Activated T-cell treated with anti-CD3 and anti-CD28 coated beads for 24 hours (primary cell): Measurements from ENCODE around the gene E2F1.
A peak's percentile ranks its signal among the peaks of the same experiment; 100 is the strongest.

Experiments
- DNase-seq: peaks from one replicate; pipeline ENCODE4 v3.0.0-alpha.2; 2020; ENCODE audit warnings: low read depth

The E2F1 gene, protein sequence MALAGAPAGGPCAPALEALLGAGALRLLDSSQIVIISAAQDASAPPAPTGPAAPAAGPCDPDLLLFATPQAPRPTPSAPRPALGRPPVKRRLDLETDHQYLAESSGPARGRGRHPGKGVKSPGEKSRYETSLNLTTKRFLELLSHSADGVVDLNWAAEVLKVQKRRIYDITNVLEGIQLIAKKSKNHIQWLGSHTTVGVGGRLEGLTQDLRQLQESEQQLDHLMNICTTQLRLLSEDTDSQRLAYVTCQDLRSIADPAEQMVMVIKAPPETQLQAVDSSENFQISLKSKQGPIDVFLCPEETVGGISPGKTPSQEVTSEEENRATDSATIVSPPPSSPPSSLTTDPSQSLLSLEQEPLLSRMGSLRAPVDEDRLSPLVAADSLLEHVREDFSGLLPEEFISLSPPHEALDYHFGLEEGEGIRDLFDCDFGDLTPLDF

GRCh38 chr20:33686100-33686983 lies at the start of gene E2F1:
Gene E2F1, minus strand, starts transcription at chr20:33686385. Its CDS starts 121 bp downstream, at chr20:33686264.
- DNase-seq = peak; percentile 95

DNA sequence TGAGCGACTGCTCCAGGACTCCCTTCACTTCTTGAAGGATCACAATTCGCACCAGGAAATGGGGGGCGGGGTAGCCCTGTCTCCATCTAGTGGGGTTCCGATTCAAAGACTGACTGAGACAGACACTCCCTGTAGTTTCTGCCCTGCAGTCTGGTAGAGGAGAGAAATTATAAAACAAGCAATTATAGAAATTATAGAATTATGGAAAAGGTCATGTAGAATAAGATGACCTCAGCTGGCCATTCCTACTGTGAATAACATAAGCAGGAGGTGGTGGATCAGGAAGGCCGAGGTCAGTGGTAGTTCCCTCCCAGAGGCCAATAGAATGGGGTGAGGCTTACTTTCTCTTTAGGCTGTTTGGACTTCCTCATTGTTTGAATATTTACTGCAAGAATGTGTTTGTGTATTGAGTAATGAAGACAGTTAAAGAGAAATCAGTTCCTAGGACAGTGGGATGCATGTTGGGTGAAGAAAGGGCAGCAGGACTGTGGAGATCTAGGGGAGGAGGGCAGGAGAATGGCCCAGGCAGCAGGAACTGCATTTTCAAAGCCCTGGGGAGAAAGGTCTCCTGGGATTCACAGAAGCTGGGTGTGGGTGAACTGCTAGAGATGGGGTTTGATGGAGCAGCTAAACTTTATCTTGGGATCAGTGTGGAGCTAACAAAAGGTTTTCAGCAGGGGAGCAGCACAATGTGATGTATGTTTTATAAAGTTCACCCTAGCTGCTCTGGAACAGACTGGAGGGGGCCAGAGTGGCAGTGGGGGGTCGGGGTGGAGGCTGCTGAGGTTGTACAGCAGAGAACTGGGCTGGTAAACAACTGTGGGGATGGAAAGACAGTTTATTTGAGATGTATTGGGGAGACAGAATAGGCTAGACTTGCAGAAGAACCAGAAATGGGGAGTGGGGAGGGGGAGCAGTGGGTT lies 47.7 kb upstream of the E2F1 start:
- no peak for DNase-seq

GRCh38 chr20:33732166-33732970 lies 46.2 kb upstream of the E2F1 start:
- DNase-seq = peak; percentile 76

DNA sequence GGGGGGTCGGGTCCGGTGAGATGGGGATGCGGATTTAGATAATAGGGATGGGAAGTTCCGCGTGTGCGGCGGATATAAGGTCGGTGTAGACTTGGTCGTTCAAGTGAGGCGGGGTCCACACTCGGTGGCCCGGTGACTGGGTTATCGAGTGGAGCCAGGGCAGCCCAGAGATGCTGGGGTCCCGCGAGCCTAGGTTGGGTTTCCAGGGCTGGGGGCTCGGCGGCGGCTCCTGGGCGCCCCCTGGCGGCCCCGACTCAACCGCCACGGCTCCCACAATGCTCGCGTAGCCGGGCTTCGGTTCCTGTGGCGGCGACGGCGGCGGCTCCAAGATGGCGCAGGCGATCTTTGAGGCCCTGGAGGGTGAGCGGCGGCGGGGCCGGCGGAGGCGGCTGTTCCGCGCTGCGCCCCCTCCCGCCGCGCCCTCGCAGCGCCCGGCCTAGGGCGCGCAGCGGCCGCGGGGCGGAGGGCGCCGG lies 45.5 kb upstream of the E2F1 start, which contains the start of gene ZNF341:
ZNF341 (plus strand) TSS at position 304 of the 473 bp plus-strand sequence; CDS start at position 330, 26 bp downstream.
- DNase-seq = peak; percentile 82

DNA sequence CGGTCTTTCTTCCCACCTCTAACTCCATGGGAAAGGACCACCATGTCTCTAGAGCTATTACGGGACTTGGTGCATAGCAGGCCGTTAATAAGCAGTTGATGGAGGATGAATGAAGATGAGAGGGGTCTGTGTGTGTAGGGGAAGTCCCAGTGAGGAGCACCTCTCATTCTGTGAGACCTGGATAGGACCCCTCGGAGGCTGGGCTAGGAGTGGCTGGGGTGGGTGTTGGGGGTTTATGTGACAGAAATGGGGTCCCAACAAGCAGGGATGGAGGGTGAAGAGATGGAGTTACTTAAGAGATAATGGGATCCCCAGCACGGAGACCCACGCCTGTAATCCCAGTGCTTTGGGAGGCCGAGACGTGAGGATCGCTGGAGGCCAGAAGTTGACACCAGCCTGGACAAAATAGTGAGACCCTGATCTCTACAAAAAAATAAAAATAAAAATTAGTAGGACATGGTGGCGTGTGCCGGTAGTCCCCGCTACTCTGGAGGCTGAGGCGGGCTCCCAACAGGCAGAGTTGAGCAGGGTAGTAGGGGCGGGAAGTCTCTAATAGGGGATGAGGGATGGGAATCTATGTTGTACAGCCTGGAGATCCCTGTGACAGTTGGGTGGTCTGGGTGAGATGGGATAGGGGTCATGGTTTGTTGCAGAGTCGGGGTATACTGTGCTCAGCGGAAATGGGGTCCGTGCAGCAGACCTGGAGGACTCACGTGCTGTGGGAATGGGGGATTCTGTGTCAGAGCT lies 44.9 kb upstream of the E2F1 start:
- DNase-seq = no peak

GRCh38 chr20:33729101-33729500 lies 42.9 kb upstream of the E2F1 start:
- no peak for DNase-seq

- no peak for DNase-seq
Observed at GRCh38 chr20:33728463-33728862, 42.3 kb upstream of the E2F1 start.

- DNase-seq = no peak
Observed at GRCh38 chr20:33727806-33728205, 41.6 kb upstream of the E2F1 start.

- no peak for DNase-seq
Observed at GRCh38 chr20:33727115-33727479, 40.9 kb upstream of the E2F1 start.

GRCh38 chr20:33725607-33726264 lies 39.6 kb upstream of the E2F1 start:
- no peak for DNase-seq

- no peak for DNase-seq
Observed at GRCh38 chr20:33724439-33725094, 38.4 kb upstream of the E2F1 start.

GRCh38 chr20:33721391-33722140 lies 35.4 kb upstream of the E2F1 start:
- no peak for DNase-seq

DNA sequence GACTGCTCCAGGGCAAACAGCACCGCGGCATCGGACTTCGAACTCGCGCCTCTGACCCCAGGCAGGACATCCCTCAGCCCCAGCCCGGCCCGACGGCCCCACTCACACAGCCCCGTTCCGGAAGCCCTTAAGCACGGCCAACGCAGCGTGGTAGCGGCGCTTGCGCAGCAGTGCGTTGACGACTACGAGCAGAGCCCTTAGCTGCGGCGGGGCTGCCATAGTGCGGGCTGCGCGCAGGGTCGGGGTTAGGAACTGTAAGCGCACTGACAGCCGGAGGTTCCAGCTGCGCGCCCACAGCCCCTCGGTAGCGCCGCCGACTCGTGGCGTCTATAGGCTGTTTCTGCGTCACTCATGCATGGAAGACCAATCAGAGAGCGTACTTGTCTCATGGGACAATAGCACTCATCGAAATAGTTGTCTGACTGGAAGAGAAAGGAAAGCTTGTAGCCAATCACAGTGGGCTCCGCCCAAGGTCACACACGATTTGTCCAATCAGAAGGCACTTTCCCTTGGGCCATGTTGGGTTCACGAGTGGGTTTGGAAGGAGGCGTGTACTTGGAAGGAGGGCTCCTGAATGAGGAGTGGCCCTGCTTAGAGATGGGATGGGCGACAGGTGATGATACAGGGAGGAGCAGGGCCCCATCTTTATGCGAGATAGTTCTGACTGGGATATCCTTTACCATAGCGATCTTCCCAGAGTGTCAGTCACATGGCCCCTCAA lies 34.0 kb upstream of the E2F1 start, which contains the start of gene PXMP4:
PXMP4 (minus strand) TSS at position 322 of the 721 bp plus-strand sequence; CDS start at position 219, 103 bp downstream.
- DNase-seq = peak; percentile 87

GRCh38 chr20:33719277-33719988 lies 33.2 kb upstream of the E2F1 start:
- DNase-seq = no peak

- DNase-seq = no peak
Observed at GRCh38 chr20:33716498-33716897, 30.3 kb upstream of the E2F1 start.

DNA sequence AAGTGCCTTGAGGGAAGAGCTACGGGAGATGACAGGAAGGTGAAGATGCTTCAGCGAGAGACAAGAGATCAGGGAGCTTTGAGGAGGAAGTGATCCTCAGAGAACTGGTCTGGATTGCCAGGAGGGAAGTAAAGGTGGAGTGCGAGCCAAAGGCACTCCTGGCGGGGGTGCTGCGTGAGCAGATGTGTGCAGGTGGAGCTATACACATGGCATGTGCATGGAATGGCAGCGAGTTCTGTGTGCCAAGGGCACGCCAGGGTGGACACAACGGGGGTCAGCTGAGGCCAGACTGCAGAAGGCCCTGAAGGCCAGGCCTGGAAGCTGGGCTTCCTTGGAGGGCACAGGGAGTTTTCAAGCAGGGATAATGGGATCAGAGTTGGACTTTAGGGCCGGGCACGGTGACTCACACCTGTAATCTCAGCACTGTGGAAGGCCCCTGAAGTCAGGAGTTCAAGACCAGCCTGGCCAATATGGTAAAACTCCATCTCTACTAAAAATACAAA lies 27.7 kb upstream of the E2F1 start:
- no peak for DNase-seq

GRCh38 chr20:33711446-33711738 lies 25.2 kb upstream of the E2F1 start:
- DNase-seq = no peak
